SU-DHL-6 (cell line): ENCODE results near the gene IL22RA2.

Experiments
- H2AFZ ChIP-seq: fragments of 200-600 bp; sonication (generic); 2 replicates; pipeline ENCODE4 v1.6.1; 2014; ENCODE audit warnings: low read depth, mild to moderate bottlenecking, moderate library complexity, mixed read lengths, antibody characterized with exemption, low read length; ENCODE audit not compliant: severe bottlenecking
- H3F3A ChIP-seq: fragments of 200-600 bp; shearing (Covaris generic); 2 replicates; pipeline ENCODE4 v1.6.0; 2016; ENCODE audit warnings: antibody characterized with exemption, mild to moderate bottlenecking; ENCODE audit not compliant: insufficient read depth
- H3K27ac ChIP-seq: fragments of 200-600 bp; sonication (generic); 2 replicates; pipeline ENCODE4 v1.5.1; 2016; ENCODE audit warnings: low read depth, mild to moderate bottlenecking, low read length, moderate library complexity, mixed read lengths
- H3K27me3 ChIP-seq: fragments of 200-600 bp; sonication (generic), shearing (Covaris generic); 2 replicates; pipeline ENCODE4 v1.6.0; 2014; ENCODE audit warnings: mild to moderate bottlenecking, low read length
- H3K36me3 ChIP-seq: fragments of 200-600 bp; sonication (generic); 2 replicates; pipeline ENCODE4 v1.6.1; 2014; ENCODE audit warnings: mild to moderate bottlenecking, low read length, mixed read lengths
- H3K4me2 ChIP-seq: fragments of 300-600, 200-600 bp; shearing (Covaris generic), sonication (generic); 2 replicates; pipeline ENCODE4 v1.6.0; 2014; ENCODE audit warnings: low read length, low read depth, mild to moderate bottlenecking; ENCODE audit not compliant: poor library complexity, severe bottlenecking
- H3K4me3 ChIP-seq: fragments of 200-600 bp; sonication (generic); 2 replicates; pipeline ENCODE4 v1.5.1; 2014; ENCODE audit warnings: antibody characterized with exemption, low read length, mild to moderate bottlenecking, mixed read lengths; ENCODE audit not compliant: insufficient read depth, poor library complexity, severe bottlenecking
- H3K79me2 ChIP-seq: fragments of 200-600 bp; sonication (generic); 2 replicates; pipeline ENCODE4 v1.6.1; 2014; ENCODE audit warnings: mild to moderate bottlenecking, low read length, moderate library complexity; ENCODE audit not compliant: insufficient read depth
- H3K9ac ChIP-seq: fragments of 200-600 bp; sonication (generic); 2 replicates; pipeline ENCODE4 v1.7.0; 2014; ENCODE audit warnings: mild to moderate bottlenecking, low read length
- H3K9me2 ChIP-seq: fragments of 200-600 bp; sonication (generic); replicated peaks from 2 replicates; pipeline ENCODE4 v1.6.1; 2014; ENCODE audit warnings: low read length; ENCODE audit not compliant: insufficient read depth
- H3K9me3 ChIP-seq: fragments of 200-600 bp; sonication (generic); 2 replicates; pipeline ENCODE4 v1.6.1; 2014; ENCODE audit warnings: low read length, mixed read lengths; ENCODE audit not compliant: insufficient read depth
- H4K20me1 ChIP-seq: fragments of 200-600 bp; sonication (generic); 2 replicates; pipeline ENCODE4 v1.6.1; 2014; ENCODE audit warnings: low read depth, mild to moderate bottlenecking, antibody characterized with exemption, low read length, moderate library complexity, mixed read lengths
- CTCF ChIP-seq: fragments of 200-600 bp; sonication (generic); IDR thresholded peaks from one replicate; pipeline ENCODE4 v1.5.1; 2017; ENCODE audit warnings: antibody characterized with exemption, mild to moderate bottlenecking, low read length, moderate library complexity; ENCODE audit not compliant: insufficient read depth, poor library complexity, severe bottlenecking
- EZH2phosphoT487 ChIP-seq: fragments of 200-600 bp; sonication (generic), shearing (Covaris generic); conservative IDR thresholded peaks from 2 replicates; pipeline ENCODE4 v1.6.1; 2018; ENCODE audit warnings: mild to moderate bottlenecking, antibody characterized with exemption, low read length, moderate library complexity, mixed read lengths

IL22RA2 gene

GRCh38 chr6:137160763-137161162, 12.7 kb downstream of the IL22RA2 start:
- peaks cover 15% of the 10 kb centered on the region; the same call in 1 of the 2 replicates for H3K9me3 ChIP-seq
- H3K36me3 ChIP-seq: no peaks in the 10 kb centered on the region
- H4K20me1 ChIP-seq: no peaks in the 10 kb centered on the region
- H3K4me2 ChIP-seq: no peak overlapping the region
- H3K9me2 ChIP-seq: no peaks in the 10 kb centered on the region
- no peaks in the 10 kb centered on the region for H3K27me3 ChIP-seq
- TF ChIP-seq EZH2phosphoT487 (no peak), CTCF (no peak)
- no peaks in the 10 kb centered on the region for H3K79me2 ChIP-seq
- H3K9ac ChIP-seq: no peak overlapping the region
- no peak overlapping the region for H3K27ac ChIP-seq
- no peak overlapping the region for H2AFZ ChIP-seq
- H3K4me3 ChIP-seq: no peak overlapping the region
- no peaks in the 10 kb centered on the region for H3F3A ChIP-seq

- peaks cover 15% of the 10 kb centered on the region; the same call in 1 of the 2 replicates for H3K9me3 ChIP-seq
- H3K9ac ChIP-seq: no peak overlapping the region
- no peak overlapping the region for H3K4me2 ChIP-seq
- no peaks in the 10 kb centered on the region for H3F3A ChIP-seq
- H2AFZ ChIP-seq: no peak overlapping the region
- no peaks in the 10 kb centered on the region for H3K36me3 ChIP-seq
- no peaks in the 10 kb centered on the region for H3K27me3 ChIP-seq
- no peak overlapping the region for H3K4me3 ChIP-seq
- no peaks in the 10 kb centered on the region for H3K9me2 ChIP-seq
- no peak overlapping the region for H3K27ac ChIP-seq
- H4K20me1 ChIP-seq: no peaks in the 10 kb centered on the region
- TF ChIP-seq CTCF: no peak
- H3K79me2 ChIP-seq: no peaks in the 10 kb centered on the region
Observed at GRCh38 chr6:137159912-137160311, 13.5 kb downstream of the IL22RA2 start.

- Histone ChIP-seq H3K9me2 (no peaks in the 10 kb centered on the region), H3K27ac (no peak overlapping the region), H3K4me2 (no peak overlapping the region), H2AFZ (no peak overlapping the region), H3K9ac (no peak overlapping the region), H3K36me3 (no peaks in the 10 kb centered on the region), H3K9me3 (no peaks in the 10 kb centered on the region), H3F3A (no peaks in the 10 kb centered on the region), H3K27me3 (no peaks in the 10 kb centered on the region), H4K20me1 (no peaks in the 10 kb centered on the region), H3K4me3 (no peak overlapping the region), H3K79me2 (no peaks in the 10 kb centered on the region)
- TF ChIP-seq CTCF (no peak), EZH2phosphoT487 (no peak)
Observed at GRCh38 chr6:137157601-137158000, 15.8 kb downstream of the IL22RA2 start.

DNA sequence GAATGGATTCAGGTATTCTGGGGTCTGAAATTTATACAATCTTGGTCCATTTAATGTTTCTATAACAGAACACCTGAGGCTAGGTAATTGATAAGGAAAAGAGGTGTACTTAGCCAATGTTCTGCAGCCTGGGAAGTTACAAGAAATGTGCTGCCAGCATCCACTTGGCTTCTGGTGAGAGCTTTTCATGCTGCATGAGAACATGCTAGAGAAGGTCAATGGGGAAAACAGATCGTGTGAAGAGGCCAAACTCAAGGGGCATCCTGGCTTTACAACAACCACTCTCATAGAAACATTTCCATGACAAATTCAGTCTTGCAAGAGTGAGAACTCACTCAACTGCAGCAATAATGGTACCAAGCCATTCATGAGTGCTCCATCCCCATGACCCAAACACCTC, 16.8 kb downstream of the IL22RA2 start:
- Histone ChIP-seq H3K27me3 (no peaks in the 10 kb centered on the region), H3K36me3 (no peaks in the 10 kb centered on the region), H2AFZ (no peak overlapping the region), H4K20me1 (no peaks in the 10 kb centered on the region), H3K27ac (no peak overlapping the region), H3K4me3 (no peak overlapping the region), H3F3A (no peaks in the 10 kb centered on the region), H3K9me2 (no peaks in the 10 kb centered on the region), H3K79me2 (no peaks in the 10 kb centered on the region), H3K4me2 (no peak overlapping the region), H3K9ac (no peak overlapping the region), H3K9me3 (no peaks in the 10 kb centered on the region)
- TF ChIP-seq CTCF (no peak), EZH2phosphoT487 (no peak)
